ENCODE data around the gene PEX5L. TPM values are rescaled to one million over a fixed set of nuclear protein-coding genes. Genes with fewer than 3 reads are reported as not detected.
"Not testable (repeated sequence)": the region's sequence is repeated elsewhere in the genome, so short reads cannot be mapped to it uniquely, and the experiment has no call there.

Gene PEX5L
- polyA plus RNA-seq, 4 donors, result 0.23 to 0.78 (median 0.48) TPM

- no peak for DNase-seq (ENCODE audit: low read depth in 4 of 4, low spot score in 3 of 4)
Observed at GRCh38 chr3:179797192-179797591, 239.5 kb downstream of the PEX5L start.

GRCh38 chr3:179796421-179796820, 240.3 kb downstream of the PEX5L start:
- DNase-seq (ENCODE audit: low read depth in 4 of 4, low spot score in 3 of 4), result no peak

- no peak for DNase-seq (ENCODE audit: low read depth in 4 of 4, low spot score in 3 of 4)
Observed at GRCh38 chr3:179794355-179794754, 242.4 kb downstream of the PEX5L start.

GRCh38 chr3:179791793-179792192, 244.9 kb downstream of the PEX5L start:
- no peak for DNase-seq (ENCODE audit: low read depth in 4 of 4, low spot score in 3 of 4)

GRCh38 chr3:179788996-179789395, 247.7 kb downstream of the PEX5L start:
- no peak for DNase-seq (ENCODE audit: low read depth in 4 of 4, low spot score in 3 of 4)

- DNase-seq (ENCODE audit: low read depth in 4 of 4, low spot score in 3 of 4), result not testable (repeated sequence)
Observed at GRCh38 chr3:179782841-179783240, 253.9 kb downstream of the PEX5L start.

GRCh38 chr3:179775416-179776122, 261.2 kb downstream of the PEX5L start:
- DNase-seq (ENCODE audit: low read depth in 4 of 4, low spot score in 3 of 4), result no peak

DNA sequence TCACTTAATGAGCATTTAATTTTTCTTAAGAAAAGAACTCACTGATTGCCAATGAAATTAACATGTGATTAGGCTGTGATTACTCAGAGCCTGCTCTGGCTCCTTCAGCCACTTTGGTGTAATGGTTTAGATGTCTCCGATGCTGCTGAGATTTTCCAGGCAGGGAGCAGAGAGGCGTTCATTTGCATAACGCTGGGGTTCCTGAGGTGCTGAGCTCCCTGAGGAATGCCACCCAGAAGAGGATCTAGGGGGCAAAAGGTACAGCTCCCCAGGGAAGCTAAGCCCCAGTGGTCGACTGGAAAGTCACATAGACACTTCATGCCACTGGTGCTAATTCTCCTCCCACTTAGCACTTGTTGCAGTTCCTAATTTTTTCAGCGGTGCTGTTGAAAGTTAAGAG, 264.4 kb downstream of the PEX5L start:
- DNase-seq (ENCODE audit: low read depth in 4 of 4, low spot score in 3 of 4), result no peak

- DNase-seq (ENCODE audit: low read depth in 4 of 4, low spot score in 3 of 4), result no peak
Observed at GRCh38 chr3:179771797-179772196, 264.9 kb downstream of the PEX5L start.

- DNase-seq (ENCODE audit: low read depth in 4 of 4, low spot score in 3 of 4), result no peak
Observed at GRCh38 chr3:179769411-179770247, 267.1 kb downstream of the PEX5L start.

DNA sequence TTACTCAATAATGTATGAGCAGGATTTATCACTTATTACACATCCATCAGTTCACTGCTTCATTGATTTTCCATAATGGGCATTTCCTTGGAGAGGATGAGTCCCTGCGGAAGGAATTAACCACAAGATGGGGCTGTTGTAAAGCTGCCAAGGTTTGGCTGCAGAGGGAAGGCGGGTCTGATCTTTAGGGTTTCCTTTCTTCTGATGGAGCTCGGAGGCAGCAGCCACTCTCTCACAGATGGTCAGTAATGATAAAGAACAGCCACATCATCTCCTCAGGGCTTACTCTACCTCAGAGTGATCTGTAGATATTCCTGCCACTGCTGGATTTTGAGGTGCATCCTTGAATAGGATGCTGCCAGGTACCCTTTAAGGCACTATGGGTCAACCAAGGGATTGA, 268.7 kb downstream of the PEX5L start:
- no peak for DNase-seq (ENCODE audit: low read depth in 4 of 4, low spot score in 3 of 4)

GRCh38 chr3:179766416-179767133, 270.2 kb downstream of the PEX5L start:
- DNase-seq (ENCODE audit: low read depth in 4 of 4, low spot score in 3 of 4), result no peak

GRCh38 chr3:179765396-179765795, 271.3 kb downstream of the PEX5L start:
- DNase-seq (ENCODE audit: low read depth in 4 of 4, low spot score in 3 of 4), result no peak

DNA sequence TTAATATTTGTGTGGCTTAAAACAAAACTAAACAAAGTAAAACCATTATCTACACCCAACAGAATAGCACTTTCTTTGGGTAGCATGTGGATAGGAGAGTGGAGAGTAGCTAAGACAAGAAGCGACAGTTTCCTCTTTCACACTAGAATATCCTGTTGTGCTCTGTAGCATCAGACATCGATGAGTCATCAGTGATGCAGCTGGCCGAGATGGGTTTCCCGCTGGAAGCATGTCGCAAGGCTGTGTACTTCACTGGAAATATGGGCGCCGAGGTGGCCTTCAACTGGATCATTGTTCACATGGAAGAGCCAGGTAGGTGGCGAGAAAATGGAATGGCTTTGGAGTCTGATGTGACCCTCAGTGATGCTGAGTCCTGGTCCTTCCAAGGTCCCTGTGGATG, 275.8 kb downstream of the PEX5L start:
- no peak for DNase-seq (ENCODE audit: low read depth in 4 of 4, low spot score in 3 of 4)

GRCh38 chr3:179750720-179751328, 285.9 kb downstream of the PEX5L start:
- DNase-seq (ENCODE audit: low read depth in 4 of 4, low spot score in 3 of 4), result no peak

DNA sequence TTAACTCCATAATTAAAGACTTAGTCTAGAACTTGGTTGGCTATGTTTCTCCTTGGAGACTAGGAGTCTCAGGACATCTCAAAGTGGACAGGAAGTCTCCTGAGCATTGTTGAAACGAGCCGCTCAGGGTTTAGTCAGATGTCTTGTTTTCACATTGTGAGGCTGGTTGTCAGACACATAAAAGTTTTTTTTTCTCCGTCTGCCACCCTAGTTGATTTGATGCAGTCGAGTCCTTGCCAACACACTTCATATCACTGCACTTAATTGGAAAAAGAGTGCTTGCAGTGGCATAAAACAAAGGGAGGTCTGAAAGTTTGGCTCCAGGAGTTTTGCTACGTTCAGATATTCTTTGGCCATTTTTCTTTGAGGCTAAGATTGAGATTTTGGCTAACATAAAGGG, 291.0 kb downstream of the PEX5L start:
- DNase-seq (ENCODE audit: low read depth in 4 of 4, low spot score in 3 of 4), result no peak

DNA sequence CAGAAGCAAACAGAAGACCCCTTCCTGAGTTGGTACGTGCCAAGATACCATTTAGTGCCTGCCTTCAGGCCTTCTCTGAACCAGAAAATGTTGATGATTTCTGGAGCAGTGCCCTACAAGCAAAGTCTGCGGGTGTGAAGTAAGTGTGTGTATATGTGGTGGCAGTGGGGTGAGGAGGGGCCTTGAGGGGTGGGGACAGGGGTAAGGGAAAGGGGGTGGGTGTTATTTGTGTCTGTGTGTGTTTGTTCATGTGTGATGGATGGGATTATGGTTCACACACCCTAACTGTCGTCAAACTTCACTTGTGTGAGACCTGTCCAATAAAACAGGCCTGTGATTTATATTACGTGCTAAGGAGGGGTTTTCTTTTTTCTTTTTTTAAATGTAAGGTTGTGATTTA, 291.7 kb downstream of the PEX5L start:
- no peak for DNase-seq (ENCODE audit: low read depth in 4 of 4, low spot score in 3 of 4)
